Measurements from ENCODE around the gene GDPD2. TPM values are rescaled to one million over a fixed set of nuclear protein-coding genes. Genes with fewer than 3 reads are reported as not detected.

GDPD2 gene
- polyA plus RNA-seq, 1 donor from 2014 or later, result not detected

GRCh38 chrX:70432936-70433847 is 10.1 kb downstream of the GDPD2 start:
- no peaks in the 10 kb centered on the region for H3K9me3 Mint-ChIP-seq
- peak overlapping the region; percentile 15 to 93 (median 88) for H3K27ac Mint-ChIP-seq
- H3K36me3 Mint-ChIP-seq, result no peaks in the 10 kb centered on the region
- peaks cover 2% of the 10 kb centered on the region for H3K27me3 Mint-ChIP-seq
- peaks cover 3 to 6% (median 4%) of the 10 kb centered on the region in 3 donors for H3K4me1 Mint-ChIP-seq
- H3K4me3 Mint-ChIP-seq, result peak overlapping the region; percentile 91 to 98 (median 97)

- Mint-ChIP-seq H3K27me3 (peaks cover 2% of the 10 kb centered on the region), H3K27ac (peak overlapping the region; percentile 83 to 93 (median 88)), H3K9me3 (no peaks in the 10 kb centered on the region), H3K4me3 (peak overlapping the region; percentile 91 to 98 (median 97)), H3K4me1 (peaks cover 3 to 6% (median 4%) of the 10 kb centered on the region in 3 donors), H3K36me3 (no peaks in the 10 kb centered on the region)
These were observed 10.8 kb downstream of the GDPD2 start for GRCh38 chrX:70433848-70434351.

- H3K36me3 Mint-ChIP-seq, result no peaks in the 10 kb centered on the region
- no peaks in the 10 kb centered on the region for H3K9me3 Mint-ChIP-seq
- peak overlapping the region; percentile 83 to 93 (median 88) for H3K27ac Mint-ChIP-seq
- peak overlapping the region; percentile 91 to 98 (median 97) for H3K4me3 Mint-ChIP-seq
- peaks cover 3 to 6% (median 4%) of the 10 kb centered on the region in 3 donors for H3K4me1 Mint-ChIP-seq
- peaks cover 2% of the 10 kb centered on the region for H3K27me3 Mint-ChIP-seq
These were observed 11.3 kb downstream of the GDPD2 start for GRCh38 chrX:70434352-70434866.

- H3K4me3 Mint-ChIP-seq, result peak overlapping the region; percentile 91 to 98 (median 96)
- H3K27me3 Mint-ChIP-seq, result peaks cover 2% of the 10 kb centered on the region
- no peaks in the 10 kb centered on the region for H3K36me3 Mint-ChIP-seq
- peak overlapping the region in 2 of 3 donors; percentile 44 to 59 for H3K27ac Mint-ChIP-seq
- H3K4me1 Mint-ChIP-seq, result peaks cover 3 to 6% (median 4%) of the 10 kb centered on the region in 3 donors
- no peaks in the 10 kb centered on the region for H3K9me3 Mint-ChIP-seq
These were observed 11.9 kb downstream of the GDPD2 start for GRCh38 chrX:70434914-70435586.

GRCh38 chrX:70436343-70436742 is 13.2 kb downstream of the GDPD2 start:
- Mint-ChIP-seq H3K4me3 (peak overlapping the region in 2 of 4 donors; percentile 72 to 77), H3K36me3 (peaks cover 2% of the 10 kb centered on the region), H3K9me3 (no peaks in the 10 kb centered on the region), H3K27me3 (peaks cover 3% of the 10 kb centered on the region), H3K27ac (no peak overlapping the region), H3K4me1 (peaks cover 3 to 6% (median 4%) of the 10 kb centered on the region in 3 donors)

GRCh38 chrX:70437011-70437410 is 13.9 kb downstream of the GDPD2 start:
- H3K27ac Mint-ChIP-seq, result no peak overlapping the region
- peaks cover 3 to 6% (median 4%) of the 10 kb centered on the region in 3 donors for H3K4me1 Mint-ChIP-seq
- peak overlapping the region in 1 of 4 donors; percentile 77 for H3K4me3 Mint-ChIP-seq

GRCh38 chrX:70437921-70438665 is 15.0 kb downstream of the GDPD2 start:
- Mint-ChIP-seq H3K27me3 (peaks cover 10% of the 10 kb centered on the region), H3K9me3 (no peaks in the 10 kb centered on the region), H3K27ac (peak overlapping the region in 1 of 3 donors; percentile 27), H3K36me3 (peaks cover 6% of the 10 kb centered on the region), H3K4me3 (peak overlapping the region in 1 of 4 donors; percentile 21), H3K4me1 (peaks cover 3 to 6% (median 4%) of the 10 kb centered on the region in 3 donors)

More at GRCh38 chrX:70437011-70437410, 13.9 kb downstream of the GDPD2 start:
- peaks cover 4% of the 10 kb centered on the region for H3K27me3 Mint-ChIP-seq
- H3K36me3 Mint-ChIP-seq, result peaks cover 6% of the 10 kb centered on the region
- no peaks in the 10 kb centered on the region for H3K9me3 Mint-ChIP-seq

GRCh38 chrX:70439016-70439415 is 15.9 kb downstream of the GDPD2 start:
- no peak overlapping the region for H3K27ac Mint-ChIP-seq
- H3K4me3 Mint-ChIP-seq, result no peak overlapping the region
- peaks cover 0 to 3% (median under 1%) of the 10 kb centered on the region in 3 donors for H3K4me1 Mint-ChIP-seq
- H3K27me3 Mint-ChIP-seq, result peaks cover 16% of the 10 kb centered on the region
- H3K9me3 Mint-ChIP-seq, result no peaks in the 10 kb centered on the region
- peaks cover 6% of the 10 kb centered on the region for H3K36me3 Mint-ChIP-seq

GRCh38 chrX:70442224-70442623 is 19.1 kb downstream of the GDPD2 start:
- Mint-ChIP-seq H3K27ac (peak overlapping the region in 1 of 3 donors; percentile 36), H3K4me1 (peaks cover 0 to 3% (median 0%) of the 10 kb centered on the region in 3 donors), H3K36me3 (peaks cover 6% of the 10 kb centered on the region), H3K27me3 (peaks cover 19% of the 10 kb centered on the region), H3K9me3 (no peaks in the 10 kb centered on the region), H3K4me3 (no peak overlapping the region)

GRCh38 chrX:70444326-70444945 is 21.3 kb downstream of the GDPD2 start, which contains the start of gene DLG3:
Gene DLG3, plus strand, starts transcription at chrX:70444835. Its CDS starts 367 bp downstream, at chrX:70445202.
- peaks cover 19% of the 10 kb centered on the region for H3K27me3 Mint-ChIP-seq
- H3K9me3 Mint-ChIP-seq, result no peaks in the 10 kb centered on the region
- peak within 1 kb of the TSS; percentile 12 to 87 (median 78) for H3K4me3 Mint-ChIP-seq
- H3K27ac Mint-ChIP-seq, result no peak within 1 kb of the TSS
- no peaks in the 10 kb centered on the region for H3K4me1 Mint-ChIP-seq
- peaks cover 6% of the 10 kb centered on the region for H3K36me3 Mint-ChIP-seq

- H3K36me3 Mint-ChIP-seq, result peaks cover 6% of the 10 kb centered on the region
- H3K4me1 Mint-ChIP-seq, result no peaks in the 10 kb centered on the region
- no peak overlapping the region for H3K27ac Mint-ChIP-seq
- peaks cover 19% of the 10 kb centered on the region for H3K27me3 Mint-ChIP-seq
- H3K4me3 Mint-ChIP-seq, result peak overlapping the region; percentile 12 to 87 (median 78)
- H3K9me3 Mint-ChIP-seq, result no peaks in the 10 kb centered on the region
These were observed 22.0 kb downstream of the GDPD2 start for GRCh38 chrX:70444946-70445656.

GRCh38 chrX:70445951-70446350 is 22.8 kb downstream of the GDPD2 start:
- Mint-ChIP-seq H3K36me3 (peaks cover 4% of the 10 kb centered on the region), H3K27ac (no peak overlapping the region), H3K9me3 (no peaks in the 10 kb centered on the region), H3K4me1 (no peaks in the 10 kb centered on the region), H3K27me3 (peaks cover 18% of the 10 kb centered on the region), H3K4me3 (no peak overlapping the region)

Data from IgD-negative memory B cell (primary cell).